Liver (tissue), 9 donors: ENCODE results near the gene XNDC1N. TPM values are rescaled to one million over a fixed set of nuclear protein-coding genes. Genes with fewer than 3 reads are reported as not detected.

Experiments used
- DNase-seq: peaks from one replicate; pipeline ENCODE4 v3.0.0-alpha.2; 2017; ENCODE audit warnings: low spot score
- H3K27ac ChIP-seq, 2 donors: one replicate each; pipeline ENCODE4 v1.7.0; 2013; ENCODE audit warnings: inconsistent platforms in 2 of 2, low read length in 2 of 2, control low read depth in 1 of 2, low read depth in 1 of 2, mild to moderate bottlenecking in 1 of 2
- H3K27me3 ChIP-seq, 4 donors: one replicate each; pipeline versions ENCODE4 v1.6.1 to v1.7.0; 2013; ENCODE audit warnings: low read length in 3 of 4, inconsistent platforms in 1 of 4, mild to moderate bottlenecking in 1 of 4, moderate library complexity in 1 of 4; ENCODE audit not compliant: control insufficient read depth in 4 of 4, insufficient read depth in 4 of 4
- H3K36me3 ChIP-seq, 4 donors: one replicate each; pipeline versions ENCODE4 v1.6.1 to v1.7.0; 2013; ENCODE audit warnings: low read length in 3 of 4, mild to moderate bottlenecking in 3 of 4, low read depth in 1 of 4, moderate library complexity in 1 of 4; ENCODE audit not compliant: control insufficient read depth in 4 of 4, insufficient read depth in 3 of 4
- H3K4me1 ChIP-seq, 4 donors: one replicate each; pipeline versions ENCODE4 v1.6.1 to v1.7.0; 2013; ENCODE audit warnings: low read length in 3 of 4, mild to moderate bottlenecking in 3 of 4, moderate library complexity in 1 of 4; ENCODE audit not compliant: control insufficient read depth in 4 of 4, insufficient read depth in 4 of 4
- H3K4me3 ChIP-seq, 3 donors: one replicate each; pipeline versions ENCODE4 v1.6.1 to v1.7.0; 2013; ENCODE audit warnings: low read length in 3 of 3, control low read depth in 1 of 3, low read depth in 1 of 3, mild to moderate bottlenecking in 1 of 3
- H3K9ac ChIP-seq, 2 donors: one replicate each; pipeline ENCODE4 v1.7.0; 2013; ENCODE audit warnings: low read length in 2 of 2, mild to moderate bottlenecking in 2 of 2, moderate library complexity in 2 of 2, control low read depth in 1 of 2, low read depth in 1 of 2
- H3K9me3 ChIP-seq, 4 donors: one replicate each; pipeline versions ENCODE4 v1.6.1 to v1.7.0; 2013; ENCODE audit warnings: low read length in 3 of 4; ENCODE audit not compliant: control insufficient read depth in 4 of 4
- ATF3 ChIP-seq: IDR thresholded peaks from 2 replicates; pipeline ENCODE4 v1.6.1; 2016; ENCODE audit warnings: antibody characterized with exemption
- CTCF ChIP-seq: fragments of 150-350 bp; IDR thresholded peaks from 2 replicates; pipeline ENCODE4 v1.5.1; 2017; ENCODE audit warnings: improper control_type of control experiment, low read depth, low read length; ENCODE audit not compliant: missing input control
- EGR1 ChIP-seq, 2 donors: IDR thresholded peaks; 2 replicates each; pipeline ENCODE4 v1.6.1; 2016 to 2018; ENCODE audit warnings: antibody characterized with exemption in 2 of 2, low read depth in 2 of 2
- FOXA1 ChIP-seq: IDR thresholded peaks from 2 replicates; pipeline ENCODE4 v1.6.1; 2016; ENCODE audit warnings: antibody characterized with exemption
- FOXA2 ChIP-seq: IDR thresholded peaks from 2 replicates; pipeline ENCODE4 v1.6.1; 2016; ENCODE audit warnings: antibody characterized with exemption
- GABPA ChIP-seq, 2 donors: IDR thresholded peaks in 1 of 2; conservative IDR thresholded peaks in 1 of 2; 2 replicates each; pipeline ENCODE4 v1.6.1; 2016; ENCODE audit warnings: antibody characterized with exemption in 2 of 2, mild to moderate bottlenecking in 1 of 2, moderate library complexity in 1 of 2
- HNF4A ChIP-seq, 2 donors: conservative IDR thresholded peaks; 2 replicates each; pipeline ENCODE4 v1.6.1; 2016; ENCODE audit warnings: antibody characterized with exemption in 2 of 2, mild to moderate bottlenecking in 2 of 2
- HNF4G ChIP-seq: IDR thresholded peaks from 2 replicates; pipeline ENCODE4 v1.6.1; 2016; ENCODE audit warnings: antibody characterized with exemption
- JUND ChIP-seq, 2 donors: IDR thresholded peaks; 2 replicates each; pipeline ENCODE4 v1.6.1; 2016; ENCODE audit warnings: antibody characterized with exemption in 2 of 2
- MAX ChIP-seq: IDR thresholded peaks from 2 replicates; pipeline ENCODE4 v1.6.1; 2016; ENCODE audit warnings: antibody characterized with exemption
- NR2F2 ChIP-seq: IDR thresholded peaks from 2 replicates; pipeline ENCODE4 v1.6.1; 2016; ENCODE audit warnings: antibody characterized with exemption
- RAD21 ChIP-seq, 2 donors: IDR thresholded peaks; 2 replicates each; pipeline ENCODE4 v1.6.1; 2016; ENCODE audit warnings: antibody characterized with exemption in 2 of 2, mild to moderate bottlenecking in 2 of 2
- REST ChIP-seq: IDR thresholded peaks from 2 replicates; pipeline ENCODE4 v1.6.1; 2016; ENCODE audit warnings: antibody characterized with exemption, mild to moderate bottlenecking
- RXRA ChIP-seq, 2 donors: IDR thresholded peaks; 2 replicates each; pipeline ENCODE4 v1.6.1; 2017 to 2018; ENCODE audit warnings: antibody characterized with exemption in 2 of 2, mild to moderate bottlenecking in 1 of 2
- SP1 ChIP-seq: IDR thresholded peaks from 2 replicates; pipeline ENCODE4 v1.6.1; 2018; ENCODE audit warnings: antibody characterized with exemption, mild to moderate bottlenecking
- TAF1 ChIP-seq: conservative IDR thresholded peaks from 2 replicates; pipeline ENCODE4 v1.6.1; 2016; ENCODE audit warnings: antibody characterized with exemption, mild to moderate bottlenecking
- YY1 ChIP-seq: IDR thresholded peaks from 2 replicates; pipeline ENCODE4 v1.6.1; 2016; ENCODE audit warnings: antibody characterized with exemption, mild to moderate bottlenecking
- ZBTB33 ChIP-seq: IDR thresholded peaks from 2 replicates; pipeline ENCODE4 v1.6.1; 2016; ENCODE audit warnings: antibody characterized with exemption
- WGBS: extraction: QIAGEN DNeasy Blood & Tissue Kit; methylation state at CpG from one replicate; pipeline ENCODE4 v1.1.7; 2013; 5-methylcytosine and 5-hydroxymethylcytosine counted together
- polyA plus RNA-seq, 2 donors: library from polyadenylated mRNA; stranded (reverse) in 1 of 2; unstranded in 1 of 2; fragments of 200-250 nt in 1 of 2; fragments of >200 nt in 1 of 2; fragmentation: Nextera tagmentation in 1 of 2; extraction: Ambion mirVana in 1 of 2; gene quantifications; one replicate each; pipeline versions ENCODE4 v1.2.1 to v1.2.3, GENCODE V29; 2013 to 2015
- total RNA-seq, 2 donors: library from RNA; depleted of rRNA; stranded (reverse); fragments of >200 nt; gene quantifications; one replicate each; pipeline ENCODE4 v1.2.3, GENCODE V29; 2014
- donor health status: healthy.
- donor health status: healthy.
- donor health status: healthy.
- donor health status: healthy.
- donor health status: healthy.

The XNDC1N gene
- total and polyA plus RNA-seq, 4 donors, result 0.59 to 7.9 (median 3.8) TPM

- Histone ChIP-seq H3K4me3 (no peak overlapping the region), H3K27ac (peak overlapping the region in 1 of 2 donors; percentile 43), H3K36me3 (no peaks in the 10 kb centered on the region), H3K9me3 (no peaks in the 10 kb centered on the region), H3K27me3 (no peaks in the 10 kb centered on the region), H3K4me1 (peaks cover 14 to 33% (median 25%) of the 10 kb centered on the region in 4 donors), H3K9ac (no peak overlapping the region)
- TF ChIP-seq TAF1 (no peak), FOXA1 (no peak), YY1 (no peak), REST (no peak), NR2F2 (no peak), RAD21 (IDR thresholded peaks at IDR 0.05) (no peak), HNF4A (conservative IDR thresholded peaks at IDR 0.05) (no peak), ZBTB33 (no peak), MAX (no peak), CTCF (no peak), RXRA (IDR thresholded peaks at IDR 0.05) (no peak), EGR1 (IDR thresholded peaks at IDR 0.05; ENCODE audit: low read depth in 2 of 2) (no peak), HNF4G (no peak), FOXA2 (no peak), JUND (IDR thresholded peaks at IDR 0.05) (no peak), GABPA (IDR thresholded peaks at IDR 0.05 in 1 of 2, conservative IDR thresholded peaks at IDR 0.05 in 1 of 2) (no peak), ATF3 (no peak), SP1 (no peak)
- DNase-seq, result no peak
- 69% methylated on average over 6 of the region's 6 CpGs for WGBS
Measured at GRCh38 chr11:71949034-71949433, 20.6 kb upstream of the XNDC1N start.
